ENCODE results near the gene CD1B.
"Not testable (repeated sequence)": the region's sequence is repeated elsewhere in the genome, so short reads cannot be mapped to it uniquely, and the experiment has no call there.

Gene CD1B

GRCh38 chr1:158328426-158328825, 2.9 kb downstream of the CD1B start:
- peak; percentile 45 to 61 (median 55) for DNase-seq

GRCh38 chr1:158327481-158327880, 3.9 kb downstream of the CD1B start:
- peak in 2 of 3 donors; percentile 21 to 27 for DNase-seq

GRCh38 chr1:158324395-158324794, 6.9 kb downstream of the CD1B start:
- peak; percentile 52 to 91 (median 83) for DNase-seq

- no peak for DNase-seq
These were observed 7.5 kb downstream of the CD1B start for GRCh38 chr1:158323866-158324265.

- DNase-seq, result no peak
These were observed 20.3 kb downstream of the CD1B start for GRCh38 chr1:158311066-158311465.

- DNase-seq, result no peak
These were observed 20.7 kb downstream of the CD1B start for GRCh38 chr1:158310623-158311022.

GRCh38 chr1:158295791-158296190, 35.5 kb downstream of the CD1B start:
- no peak for DNase-seq

GRCh38 chr1:158290321-158290844, 40.9 kb downstream of the CD1B start:
- peak; percentile 44 to 64 (median 61) for DNase-seq

- no peak for DNase-seq
These were observed 41.5 kb downstream of the CD1B start, which contains the start of gene CD1C for GRCh38 chr1:158289811-158290210. Gene CD1C, plus strand, starts transcription at chr1:158289923. Its CDS starts 142 bp downstream, at chr1:158290065.

- DNase-seq, result peak; percentile 27 to 55 (median 51)
These were observed 44.4 kb downstream of the CD1B start for GRCh38 chr1:158286941-158287346.

- DNase-seq, result no peak
These were observed 44.8 kb downstream of the CD1B start for GRCh38 chr1:158286487-158286886.

- peak; percentile 96 to 99 (median 98) for DNase-seq
These were observed 45.5 kb downstream of the CD1B start for GRCh38 chr1:158285756-158286241.

- peak; percentile 64 to 93 (median 82) for DNase-seq
These were observed 47.4 kb downstream of the CD1B start for GRCh38 chr1:158283965-158284364.

- DNase-seq, result not testable (repeated sequence)
These were observed 48.9 kb downstream of the CD1B start for GRCh38 chr1:158282421-158282820.

Measured in suppressor macrophage treated with lipopolysaccharide for 1 hour (primary cell).